ENCODE measurements around the gene PDCD1LG2. TPM values are rescaled to one million over a fixed set of nuclear protein-coding genes. Genes with fewer than 3 reads are reported as not detected.
"Not testable (repeated sequence)": the region's sequence is repeated elsewhere in the genome, so short reads cannot be mapped to it uniquely, and the experiment has no call there.

Gene PDCD1LG2
- total RNA-seq, 1 experiment from 2014 or later, result 18.4 TPM

GRCh38 chr9:5575000-5575399, 64.7 kb downstream of the PDCD1LG2 start:
- Histone ChIP-seq H3K27ac (no peak overlapping the region), H3K4me3 (no peak overlapping the region), H3K27me3 (replicated peaks) (no peaks in the 10 kb centered on the region), H3K9me3 (replicated peaks) (no peaks in the 10 kb centered on the region), H3K4me1 (replicated peaks) (no peaks in the 10 kb centered on the region), H3K36me3 (peaks cover 8% of the 10 kb centered on the region)
- DNase-seq (ENCODE audit: low read depth in 1 of 2, low spot score in 2 of 2), result no peak

GRCh38 chr9:5577225-5577624, 66.9 kb downstream of the PDCD1LG2 start:
- Histone ChIP-seq H3K4me1 (replicated peaks) (no peaks in the 10 kb centered on the region), H3K4me3 (no peak overlapping the region), H3K27me3 (replicated peaks) (no peaks in the 10 kb centered on the region), H3K27ac (no peak overlapping the region), H3K9me3 (replicated peaks) (no peaks in the 10 kb centered on the region), H3K36me3 (no peaks in the 10 kb centered on the region)
- DNase-seq (ENCODE audit: low read depth in 1 of 2, low spot score in 2 of 2), result no peak

DNA sequence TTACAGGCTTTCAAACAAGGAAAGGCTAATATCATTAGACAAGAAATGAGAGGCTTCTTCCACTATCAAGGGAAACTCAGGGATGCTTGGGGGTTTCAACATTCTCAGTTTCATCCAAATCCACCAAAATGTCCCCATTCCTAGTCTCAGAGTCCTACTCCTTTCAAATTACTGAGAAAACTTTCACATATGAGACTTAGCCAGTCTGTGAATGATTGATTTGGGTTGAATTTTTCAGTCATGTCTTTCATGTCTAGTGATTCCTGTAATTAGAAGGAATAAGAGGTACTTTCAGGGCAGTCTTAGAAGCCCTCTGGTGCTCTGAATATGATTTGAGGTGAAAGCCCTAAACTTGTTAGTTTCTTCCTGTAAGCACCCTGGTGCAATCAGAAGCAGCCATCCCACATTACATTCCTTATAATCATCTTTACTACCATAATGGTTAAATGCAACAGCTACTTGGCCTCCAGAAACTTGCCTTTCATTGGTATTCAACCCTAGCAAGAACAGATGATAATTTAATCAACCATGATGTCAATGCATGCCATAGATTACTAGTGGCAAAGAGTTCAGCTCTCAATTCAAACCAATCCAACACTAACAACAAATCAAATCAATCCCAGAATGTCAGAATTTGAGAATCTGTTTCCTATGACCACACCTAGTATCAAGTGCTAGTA, 67.8 kb downstream of the PDCD1LG2 start:
- H3K27ac ChIP-seq, result no peak overlapping the region
- no peaks in the 10 kb centered on the region for H3K36me3 ChIP-seq
- no peaks in the 10 kb centered on the region for H3K27me3 ChIP-seq (replicated peaks)
- DNase-seq (ENCODE audit: low read depth in 1 of 2, low spot score in 2 of 2), result no peak
- H3K9me3 ChIP-seq (replicated peaks), result no peaks in the 10 kb centered on the region
- H3K4me3 ChIP-seq, result no peak overlapping the region
- peaks cover 6% of the 10 kb centered on the region for H3K4me1 ChIP-seq (replicated peaks)

GRCh38 chr9:5578698-5579085, 68.4 kb downstream of the PDCD1LG2 start:
- Histone ChIP-seq H3K27me3 (replicated peaks) (no peaks in the 10 kb centered on the region), H3K27ac (no peak overlapping the region), H3K9me3 (replicated peaks) (no peaks in the 10 kb centered on the region), H3K4me3 (no peak overlapping the region), H3K4me1 (replicated peaks) (peaks cover 11% of the 10 kb centered on the region), H3K36me3 (no peaks in the 10 kb centered on the region)
- DNase-seq (ENCODE audit: low read depth in 1 of 2, low spot score in 2 of 2), result no peak

DNA sequence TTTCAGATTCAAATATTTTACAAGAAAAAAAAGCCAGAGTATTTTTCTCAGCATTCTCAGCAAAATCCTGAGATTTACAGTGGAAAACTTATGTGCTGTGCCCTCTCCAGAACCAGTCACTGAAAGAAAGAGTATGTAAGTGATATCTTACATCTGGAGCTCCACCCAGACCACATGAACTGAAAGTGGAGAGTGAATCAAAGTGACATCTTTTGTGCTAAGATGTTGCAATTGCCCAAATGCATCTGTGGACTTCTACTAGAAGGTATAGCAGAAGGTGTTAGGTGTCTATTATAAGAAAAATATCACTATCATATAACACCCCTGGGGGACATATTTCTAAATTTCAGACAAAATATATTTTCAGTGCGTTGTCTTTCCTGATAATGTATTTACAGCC, 69.5 kb downstream of the PDCD1LG2 start:
- H3K36me3 ChIP-seq, result no peaks in the 10 kb centered on the region
- H3K4me3 ChIP-seq, result no peak overlapping the region
- H3K27me3 ChIP-seq (replicated peaks), result no peaks in the 10 kb centered on the region
- DNase-seq (ENCODE audit: low read depth in 1 of 2, low spot score in 2 of 2), result no peak
- no peaks in the 10 kb centered on the region for H3K9me3 ChIP-seq (replicated peaks)
- no peak overlapping the region for H3K27ac ChIP-seq
- H3K4me1 ChIP-seq (replicated peaks), result peaks cover 12% of the 10 kb centered on the region

DNA sequence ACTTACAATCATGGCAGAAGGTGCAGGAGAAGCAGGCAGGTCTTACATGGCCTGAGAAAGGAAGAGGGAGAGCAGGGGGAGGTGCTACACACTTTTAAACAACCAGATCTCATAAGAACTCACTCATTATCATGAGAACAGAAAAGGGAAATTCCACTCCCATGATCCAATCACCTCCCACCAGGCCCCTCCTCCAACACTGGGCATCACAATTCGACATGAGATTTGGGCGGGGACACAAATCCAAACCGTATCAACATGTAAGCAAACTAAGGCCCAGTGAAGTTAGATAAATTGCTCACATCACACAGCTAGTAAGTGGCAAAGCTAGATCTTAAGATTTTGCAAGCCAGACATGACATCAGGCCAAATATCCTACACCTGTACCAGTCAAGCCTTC, 70.3 kb downstream of the PDCD1LG2 start:
- Histone ChIP-seq H3K4me1 (replicated peaks) (peaks cover 16% of the 10 kb centered on the region), H3K27ac (no peak overlapping the region), H3K4me3 (no peak overlapping the region), H3K9me3 (replicated peaks) (no peaks in the 10 kb centered on the region), H3K36me3 (no peaks in the 10 kb centered on the region), H3K27me3 (replicated peaks) (no peaks in the 10 kb centered on the region)
- no peak for DNase-seq (ENCODE audit: low read depth in 1 of 2, low spot score in 2 of 2)

- not testable (repeated sequence) for H3K9me3 ChIP-seq (replicated peaks); H3K27ac ChIP-seq; H3K36me3 ChIP-seq; DNase-seq (ENCODE audit: low read depth in 1 of 2, low spot score in 2 of 2); H3K27me3 ChIP-seq (replicated peaks); H3K4me3 ChIP-seq
- peaks cover 27% of the 10 kb centered on the region for H3K4me1 ChIP-seq (replicated peaks)
These were observed 71.4 kb downstream of the PDCD1LG2 start for GRCh38 chr9:5581706-5582105.

- H3K27ac ChIP-seq, result peak overlapping the region; percentile 75
- H3K9me3 ChIP-seq (replicated peaks), result no peaks in the 10 kb centered on the region
- H3K36me3 ChIP-seq, result no peaks in the 10 kb centered on the region
- no peak overlapping the region for H3K4me3 ChIP-seq
- peak in 1 of 2 experiments; percentile 40 for DNase-seq (ENCODE audit: low read depth in 1 of 2, low spot score in 2 of 2)
- H3K4me1 ChIP-seq (replicated peaks), result peaks cover 36% of the 10 kb centered on the region
- no peaks in the 10 kb centered on the region for H3K27me3 ChIP-seq (replicated peaks)
These were observed 72.5 kb downstream of the PDCD1LG2 start for GRCh38 chr9:5582835-5583195.

DNA sequence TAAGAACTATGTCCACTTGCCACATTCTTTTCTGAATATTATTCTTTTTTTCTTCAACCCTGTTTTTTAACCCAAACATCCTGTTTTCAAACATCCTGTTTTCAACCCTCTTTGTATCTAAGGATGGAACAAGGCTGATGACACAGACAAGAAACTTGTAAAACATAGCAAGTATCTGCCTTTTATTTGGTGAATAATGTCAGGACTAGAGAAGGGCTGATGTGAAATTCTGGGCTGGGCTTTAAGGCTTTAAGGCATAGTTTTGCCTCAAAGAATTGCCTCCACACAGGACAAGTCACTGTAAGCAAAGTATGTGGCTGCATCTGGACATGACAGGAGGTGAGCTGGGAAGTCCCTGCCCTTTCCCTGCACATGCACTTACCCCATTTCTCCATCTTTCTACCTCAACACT, 76.1 kb downstream of the PDCD1LG2 start:
- peak; percentile 38 to 41 for DNase-seq (ENCODE audit: low read depth in 1 of 2, low spot score in 2 of 2)
- H3K4me3 ChIP-seq, result no peak overlapping the region
- no peaks in the 10 kb centered on the region for H3K9me3 ChIP-seq (replicated peaks)
- peak overlapping the region; percentile 85 for H3K27ac ChIP-seq
- no peaks in the 10 kb centered on the region for H3K36me3 ChIP-seq
- H3K4me1 ChIP-seq (replicated peaks), result peaks cover 40% of the 10 kb centered on the region
- H3K27me3 ChIP-seq (replicated peaks), result no peaks in the 10 kb centered on the region

- no peak overlapping the region for H3K4me3 ChIP-seq
- DNase-seq (ENCODE audit: low read depth in 1 of 2, low spot score in 2 of 2), result peak; percentile 30 to 53
- peak overlapping the region; percentile 85 for H3K27ac ChIP-seq
- H3K4me1 ChIP-seq (replicated peaks), result peaks cover 40% of the 10 kb centered on the region
- no peaks in the 10 kb centered on the region for H3K36me3 ChIP-seq
- no peaks in the 10 kb centered on the region for H3K9me3 ChIP-seq (replicated peaks)
- H3K27me3 ChIP-seq (replicated peaks), result no peaks in the 10 kb centered on the region
These were observed 76.7 kb downstream of the PDCD1LG2 start for GRCh38 chr9:5587024-5587423.

GRCh38 chr9:5592231-5592630, 81.9 kb downstream of the PDCD1LG2 start:
- DNase-seq (ENCODE audit: low read depth in 1 of 2, low spot score in 2 of 2), result no peak
- H3K4me3 ChIP-seq, result no peak overlapping the region
- H3K27ac ChIP-seq, result no peak overlapping the region
- H3K9me3 ChIP-seq (replicated peaks), result no peaks in the 10 kb centered on the region
- H3K27me3 ChIP-seq (replicated peaks), result no peaks in the 10 kb centered on the region
- peaks cover 8% of the 10 kb centered on the region for H3K4me1 ChIP-seq (replicated peaks)
- H3K36me3 ChIP-seq, result no peaks in the 10 kb centered on the region

GRCh38 chr9:5592904-5593303, 82.6 kb downstream of the PDCD1LG2 start:
- DNase-seq (ENCODE audit: low read depth in 1 of 2, low spot score in 2 of 2), result no peak
- Histone ChIP-seq H3K27me3 (replicated peaks) (no peaks in the 10 kb centered on the region), H3K4me3 (no peak overlapping the region), H3K9me3 (replicated peaks) (no peaks in the 10 kb centered on the region), H3K27ac (no peak overlapping the region), H3K36me3 (no peaks in the 10 kb centered on the region), H3K4me1 (replicated peaks) (peaks cover 4% of the 10 kb centered on the region)

- Histone ChIP-seq H3K27me3 (replicated peaks) (no peaks in the 10 kb centered on the region), H3K9me3 (replicated peaks) (no peaks in the 10 kb centered on the region), H3K36me3 (no peaks in the 10 kb centered on the region), H3K4me1 (replicated peaks) (peaks cover 4% of the 10 kb centered on the region), H3K27ac (no peak overlapping the region), H3K4me3 (no peak overlapping the region)
- DNase-seq (ENCODE audit: low read depth in 1 of 2, low spot score in 2 of 2), result no peak
These were observed 83.6 kb downstream of the PDCD1LG2 start for GRCh38 chr9:5593904-5594303.

DNA sequence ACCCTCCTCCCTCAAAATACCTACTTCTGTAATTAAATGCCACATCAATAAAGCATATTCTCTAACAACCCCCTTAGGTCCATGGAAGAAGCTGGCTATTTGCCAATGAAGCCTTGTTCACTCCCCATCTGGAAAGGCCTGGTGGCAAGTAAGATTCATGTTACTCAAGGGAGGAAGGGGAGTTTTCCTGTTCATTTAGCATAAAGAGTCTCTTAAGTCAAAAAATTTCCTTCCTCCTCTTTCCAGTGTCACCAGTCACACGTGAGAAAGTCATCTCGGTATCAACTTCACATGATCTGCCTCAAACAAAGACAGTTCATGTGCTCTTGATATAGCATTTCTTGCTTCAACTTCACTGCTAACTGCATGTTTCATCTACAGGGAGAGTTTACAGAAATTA, 85.8 kb downstream of the PDCD1LG2 start:
- H3K27me3 ChIP-seq (replicated peaks), result no peaks in the 10 kb centered on the region
- DNase-seq (ENCODE audit: low read depth in 1 of 2, low spot score in 2 of 2), result no peak
- no peaks in the 10 kb centered on the region for H3K36me3 ChIP-seq
- H3K9me3 ChIP-seq (replicated peaks), result no peaks in the 10 kb centered on the region
- no peak overlapping the region for H3K27ac ChIP-seq
- no peak overlapping the region for H3K4me3 ChIP-seq
- no peaks in the 10 kb centered on the region for H3K4me1 ChIP-seq (replicated peaks)

Data from SJSA1 (cell line).